ENCODE data around the gene KCNA3. TPM values are rescaled to one million over a fixed set of nuclear protein-coding genes. Genes with fewer than 3 reads are reported as not detected.

Gene KCNA3
- total RNA-seq, result 10 to 100 TPM; 23.9 to 24.3 TPM

DNA sequence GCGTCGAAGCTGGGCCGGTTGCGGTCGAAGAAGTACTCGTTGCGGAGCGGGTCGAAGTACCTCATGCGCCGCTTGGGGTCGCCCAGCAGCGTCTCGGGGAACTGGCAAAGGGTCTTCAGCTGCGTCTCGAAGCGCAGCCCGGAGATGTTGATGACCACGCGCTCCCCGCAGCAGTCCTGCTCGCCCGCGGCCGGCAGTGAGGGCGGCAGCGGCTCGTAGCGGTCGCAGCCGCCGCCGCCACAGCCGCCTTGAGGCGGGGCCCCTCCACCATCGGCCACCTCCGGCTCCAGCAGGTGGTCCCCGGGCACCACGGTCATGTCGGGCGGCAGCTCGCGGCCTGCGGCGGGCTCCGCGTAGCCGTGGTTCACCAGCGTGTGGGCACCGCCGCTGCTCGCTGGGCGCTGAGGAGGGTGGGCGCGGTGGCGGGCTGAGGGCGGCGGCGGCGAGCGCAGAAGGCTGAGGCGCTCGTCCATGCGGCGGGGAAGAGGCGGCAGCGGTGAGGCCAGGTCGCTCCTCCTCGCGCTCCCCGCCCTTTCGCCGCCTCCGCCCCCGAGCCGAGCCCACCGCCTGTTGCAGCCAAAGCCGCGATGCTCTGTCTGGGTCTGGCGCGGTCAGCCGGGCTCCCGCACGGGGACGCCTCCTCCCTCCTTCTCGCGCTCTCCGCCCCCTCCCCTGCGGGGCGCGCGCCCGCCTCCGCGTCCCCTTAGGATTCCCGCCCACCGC, at the start of gene KCNA3:
Gene KCNA3 (minus strand): TSS at position 604 of the 723 bp plus-strand sequence. CDS start 131 bp downstream, at position 473.
- ChIA-PET POLR2A (interaction anchor here (0.6 to 3.5 kb wide), 6 partner anchors 9 to 921 kb away, joined by 3 to 18 read pairs (median 4); no protein-coding TSS in a partner anchor), CTCF (interaction anchor here (0.7 to 4.7 kb wide), 10 partner anchors 11 to 205 kb away, joined by 3 to 26 read pairs (median 5); no protein-coding TSS in a partner anchor)

GRCh38 chr1:110722807-110723206, 48.1 kb upstream of the KCNA3 start:
- POLR2A ChIA-PET, result no interaction called here
- CTCF ChIA-PET, result no interaction called here

GRCh38 chr1:110719908-110720307, 45.2 kb upstream of the KCNA3 start:
- POLR2A ChIA-PET, result no interaction called here
- CTCF ChIA-PET, result no interaction called here

- ChIA-PET POLR2A (no interaction called here), CTCF (no interaction called here)
Observed at GRCh38 chr1:110718452-110718851, 43.7 kb upstream of the KCNA3 start.

DNA sequence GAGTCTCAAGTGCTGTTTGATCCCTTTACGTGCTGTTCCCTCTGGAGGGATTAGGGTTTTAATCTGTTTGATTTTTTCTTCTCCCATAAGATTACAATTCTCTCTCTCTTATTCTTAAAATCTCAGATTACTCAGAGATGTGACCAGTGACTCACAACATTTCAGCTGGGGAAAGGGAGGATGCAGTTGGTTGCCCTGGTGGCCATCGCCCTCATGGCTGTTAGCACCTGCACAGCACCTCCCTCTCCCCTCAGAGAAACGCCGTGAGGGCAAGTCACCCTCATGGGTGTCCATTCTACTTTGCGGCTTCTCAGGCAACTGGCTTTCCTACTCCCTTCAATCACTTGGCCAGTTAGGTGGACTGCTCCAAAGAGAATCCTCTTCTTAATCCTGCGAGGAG, 42.4 kb upstream of the KCNA3 start:
- POLR2A ChIA-PET, result interaction anchor here (0.6 kb wide), 1 partner anchor 364 kb away, joined by 3 read pairs; no protein-coding TSS in a partner anchor
- CTCF ChIA-PET, result no interaction called here

GRCh38 chr1:110714374-110714995, 39.7 kb upstream of the KCNA3 start:
- ChIA-PET CTCF (no interaction called here), POLR2A (no interaction called here)

DNA sequence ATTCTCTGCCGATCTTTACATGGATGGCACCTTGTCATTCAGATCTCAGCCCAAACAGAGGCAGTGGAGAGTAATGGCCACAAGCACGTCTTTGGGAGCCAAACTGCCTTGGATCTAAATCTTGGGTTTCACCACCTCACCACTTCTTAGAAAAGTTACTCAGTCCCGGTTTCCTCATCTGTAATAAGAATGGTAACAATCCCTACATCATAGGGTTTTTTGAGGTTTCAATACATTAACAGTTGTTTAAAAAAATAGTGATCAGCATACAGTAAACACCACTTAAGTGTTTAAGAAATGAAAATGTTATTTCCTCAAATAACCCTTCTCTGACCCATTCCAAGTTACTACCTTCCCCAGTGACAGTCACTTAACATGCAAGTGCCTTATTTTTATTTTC, 38.5 kb upstream of the KCNA3 start:
- CTCF ChIA-PET, result no interaction called here
- POLR2A ChIA-PET, result no interaction called here

GRCh38 chr1:110710314-110710713, 35.6 kb upstream of the KCNA3 start:
- POLR2A ChIA-PET, result no interaction called here
- CTCF ChIA-PET, result interaction anchor here (1.1 kb wide), 2 partner anchors 22 to 56 kb away, joined by 3 read pairs; no protein-coding TSS in a partner anchor

- POLR2A ChIA-PET, result no interaction called here
- CTCF ChIA-PET, result no interaction called here
Observed at GRCh38 chr1:110708974-110709440, 34.3 kb upstream of the KCNA3 start.

DNA sequence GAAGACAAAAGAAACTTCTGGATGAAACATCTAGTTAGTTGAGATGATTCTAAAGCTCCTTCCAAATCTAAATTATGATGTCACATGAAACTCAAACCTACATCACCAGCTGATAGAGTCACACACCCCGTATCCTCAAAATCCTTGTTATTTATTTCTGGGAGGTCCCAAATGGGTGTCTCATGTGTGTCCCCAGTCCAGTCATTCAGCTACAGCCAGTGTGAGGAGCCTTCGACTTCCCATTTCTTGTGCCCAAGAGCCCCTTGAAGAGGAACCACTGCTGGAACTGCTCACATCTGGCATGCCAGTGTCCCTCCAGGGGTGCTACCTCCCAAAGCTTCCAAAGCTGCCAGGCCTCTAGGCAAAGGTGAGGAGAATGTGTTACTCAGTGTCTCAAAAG, 32.5 kb upstream of the KCNA3 start:
- ChIA-PET POLR2A (no interaction called here), CTCF (no interaction called here)

DNA sequence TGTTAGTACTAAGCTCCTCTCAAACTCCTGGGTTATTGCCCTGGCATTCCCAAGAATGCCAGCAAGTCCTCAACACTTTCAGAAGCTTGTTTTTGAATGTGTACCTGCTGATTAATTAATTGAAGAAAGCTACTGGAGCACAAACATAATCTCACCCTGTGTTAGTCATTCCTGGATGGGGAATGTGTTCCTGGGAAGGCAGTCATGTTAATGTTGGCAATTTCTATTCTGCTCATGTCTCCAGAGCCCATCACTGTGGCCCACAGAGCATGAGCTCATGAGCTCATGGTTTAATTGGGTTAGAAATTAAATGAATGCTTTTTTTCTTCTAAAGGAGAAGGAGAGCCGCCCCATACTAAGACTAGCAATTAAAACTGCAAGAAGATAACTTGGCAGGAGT, 31.9 kb upstream of the KCNA3 start:
- POLR2A ChIA-PET, result interaction anchor here (0.6 kb wide), 1 partner anchor 57 kb away, joined by 4 read pairs; no protein-coding TSS in a partner anchor
- CTCF ChIA-PET, result interaction anchor here (0.9 kb wide), 1 partner anchor 73 kb away, joined by 3 read pairs; no protein-coding TSS in a partner anchor

DNA sequence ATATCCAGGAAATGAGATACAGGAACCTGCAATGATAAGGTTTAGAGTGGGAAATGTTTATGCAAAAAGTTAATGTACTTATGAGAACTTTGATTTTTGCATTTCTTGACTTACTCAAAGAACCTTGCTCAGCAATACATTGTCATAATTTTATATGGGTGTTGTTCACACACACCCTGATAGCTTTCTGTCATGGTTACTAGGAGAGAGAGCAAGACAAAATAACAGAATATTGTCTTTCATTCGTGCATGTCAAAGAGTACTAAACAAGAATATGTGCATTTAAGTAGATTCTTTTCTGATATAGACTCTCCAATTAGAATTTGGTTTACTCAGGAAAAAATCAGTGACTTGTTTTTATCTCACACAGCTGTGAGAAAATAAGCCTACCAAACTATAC, 27.5 kb upstream of the KCNA3 start:
- CTCF ChIA-PET, result no interaction called here
- POLR2A ChIA-PET, result no interaction called here

DNA sequence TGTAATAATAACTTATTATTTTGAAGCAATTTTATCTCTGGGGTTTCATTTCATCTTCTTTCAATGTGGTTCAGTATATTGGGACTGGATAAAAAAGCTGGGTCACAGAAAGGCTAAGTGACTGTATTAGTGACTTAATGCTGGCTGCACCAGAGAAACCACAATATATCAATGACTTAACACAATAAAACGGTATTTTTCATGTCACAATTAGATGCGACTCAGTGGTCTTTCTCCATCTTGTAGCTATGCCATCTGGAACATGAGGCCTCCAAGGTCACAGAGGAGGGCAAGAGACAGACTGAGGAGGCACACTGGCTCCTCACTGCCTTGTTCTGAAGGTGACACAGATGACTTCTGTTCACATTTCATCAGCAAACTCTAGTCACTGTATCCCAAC, 26.0 kb upstream of the KCNA3 start:
- ChIA-PET POLR2A (no interaction called here), CTCF (no interaction called here)

DNA sequence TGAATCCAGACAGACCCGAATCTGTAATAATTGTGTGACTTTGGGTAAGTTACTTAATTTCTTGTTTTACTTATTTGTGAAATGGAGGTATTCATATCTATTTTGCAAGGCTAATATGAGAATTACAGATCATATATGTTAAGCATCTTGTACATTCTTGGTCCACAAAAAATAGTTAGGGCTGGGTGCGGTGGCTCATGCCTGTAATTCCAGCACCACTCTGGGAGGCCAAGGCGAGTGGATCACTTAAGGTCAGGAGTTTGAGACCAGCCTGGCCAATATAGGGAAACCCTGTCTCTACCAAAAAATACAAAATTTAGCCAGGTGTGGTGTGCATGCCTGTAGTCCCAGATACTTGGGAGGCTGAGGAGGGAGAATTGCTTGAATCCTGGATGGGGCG, 22.9 kb upstream of the KCNA3 start:
- CTCF ChIA-PET, result no interaction called here
- POLR2A ChIA-PET, result no interaction called here

GRCh38 chr1:110696818-110697217, 22.1 kb upstream of the KCNA3 start:
- ChIA-PET CTCF (no interaction called here), POLR2A (no interaction called here)

DNA sequence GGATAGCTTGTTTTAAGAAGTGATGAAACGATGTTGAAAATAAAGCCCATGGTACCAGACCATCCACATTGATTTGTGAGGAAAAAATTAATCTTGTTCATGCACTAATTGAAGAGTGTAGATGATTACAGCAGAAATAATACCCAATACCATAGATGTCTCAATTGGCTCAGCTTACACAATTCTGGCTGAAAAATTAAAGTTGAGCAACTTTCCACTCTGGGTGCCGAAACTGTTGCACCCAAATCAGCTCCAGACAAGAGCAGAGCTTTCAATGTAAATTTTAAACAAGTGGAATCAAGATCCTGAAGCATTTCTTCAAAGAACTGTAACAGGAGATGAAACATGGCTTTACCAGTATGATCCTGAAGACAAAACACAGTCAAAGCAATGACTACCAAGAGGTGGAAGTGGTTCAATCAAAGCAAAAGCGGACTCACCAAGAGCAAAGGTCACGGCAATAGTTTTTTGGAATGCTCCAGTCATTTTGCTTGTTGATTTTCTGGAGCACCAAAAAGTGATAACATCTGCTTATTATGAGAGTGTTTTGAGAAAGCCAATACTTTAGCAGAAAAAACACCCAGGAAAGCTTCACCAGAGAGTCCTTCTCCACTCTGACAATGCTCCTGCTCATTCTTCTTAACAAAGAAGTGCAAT, 16.1 kb upstream of the KCNA3 start:
- CTCF ChIA-PET, result interaction anchor here (0.6 to 0.8 kb wide), 2 partner anchors 71 to 167 kb away, joined by 3 read pairs; no protein-coding TSS in a partner anchor
- POLR2A ChIA-PET, result no interaction called here

DNA sequence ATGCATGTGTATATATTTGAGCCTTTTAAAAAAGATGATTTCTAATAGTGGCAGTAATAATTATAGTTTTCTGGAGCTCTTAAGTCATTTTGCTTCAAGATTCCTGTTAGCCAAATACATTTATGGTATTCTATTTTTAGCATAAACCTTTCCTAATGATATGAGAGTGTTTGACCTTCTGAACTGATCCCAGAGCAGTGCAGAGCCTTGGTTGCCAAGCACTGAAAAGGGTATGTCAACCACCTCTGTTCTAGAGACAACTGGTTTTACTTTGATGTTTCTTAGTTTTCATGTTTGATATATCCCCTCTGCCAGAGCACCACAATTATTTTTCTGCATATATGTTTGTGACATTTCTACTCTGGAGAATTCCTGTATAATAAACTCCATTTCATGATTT, 15.1 kb upstream of the KCNA3 start:
- CTCF ChIA-PET, result interaction anchor here (0.8 kb wide), 1 partner anchor 70 kb away, joined by 3 read pairs; no protein-coding TSS in a partner anchor
- POLR2A ChIA-PET, result no interaction called here

DNA sequence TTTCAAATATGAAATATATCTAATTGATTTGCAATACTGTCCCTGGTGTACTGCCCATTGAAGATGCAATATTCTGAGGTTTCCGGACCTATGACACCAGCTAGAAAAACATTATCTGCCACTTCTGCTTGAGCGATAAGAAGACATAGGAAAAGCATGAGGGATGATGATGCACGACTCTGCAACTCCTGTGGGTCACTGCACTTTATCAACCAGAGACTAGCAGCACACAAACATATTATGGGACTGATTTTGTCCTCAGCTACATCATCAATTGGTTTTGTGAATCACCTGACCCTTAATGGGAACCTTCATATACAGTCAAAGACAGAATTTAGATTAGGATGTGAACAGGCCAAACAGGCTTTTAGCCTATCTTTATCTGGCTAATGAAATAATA, 13.8 kb upstream of the KCNA3 start:
- POLR2A ChIA-PET, result no interaction called here

GRCh38 chr1:110687250-110687649, 12.5 kb upstream of the KCNA3 start:
- POLR2A ChIA-PET, result no interaction called here
- CTCF ChIA-PET, result no interaction called here

More for the DNA sequence above, 13.8 kb upstream of the KCNA3 start:
- CTCF ChIA-PET, result interaction anchor here (1.2 to 1.3 kb wide), 2 partner anchors 69 to 128 kb away, joined by 3 to 4 read pairs; no protein-coding TSS in a partner anchor

- CTCF ChIA-PET, result interaction anchor here (0.9 kb wide), 1 partner anchor 11 kb away, joined by 3 read pairs; the partner anchor contains the start of gene KCNA3
- POLR2A ChIA-PET, result no interaction called here
Observed at GRCh38 chr1:110686188-110686587, 11.4 kb upstream of the KCNA3 start.
